Measurements from ENCODE around the gene SORCS2. TPM values are rescaled to one million over a fixed set of nuclear protein-coding genes. Genes with fewer than 3 reads are reported as not detected.

SORCS2 gene
- total and polyA plus RNA-seq, 7 donors = 0.18 to 1.5 (median 0.36) TPM

GRCh38 chr4:7475207-7475606 is 282.9 kb downstream of the SORCS2 start:
- peaks cover 0 to 4% (median 0%) of the 10 kb centered on the region in 3 donors for H3K27me3 ChIP-seq (ENCODE audit: insufficient read depth in 3 of 3, low read length in 2 of 3)
- H3K4me1 ChIP-seq = no peaks in the 10 kb centered on the region
- H3K9me3 ChIP-seq = no peaks in the 10 kb centered on the region
- ATAC-seq (no peak), DNase-seq (no peak)
- intact Hi-C loops (cut with DNase I) = no loop called here
- no peak overlapping the region for H3K27ac ChIP-seq
- TF ChIP-seq, protein P1, sequence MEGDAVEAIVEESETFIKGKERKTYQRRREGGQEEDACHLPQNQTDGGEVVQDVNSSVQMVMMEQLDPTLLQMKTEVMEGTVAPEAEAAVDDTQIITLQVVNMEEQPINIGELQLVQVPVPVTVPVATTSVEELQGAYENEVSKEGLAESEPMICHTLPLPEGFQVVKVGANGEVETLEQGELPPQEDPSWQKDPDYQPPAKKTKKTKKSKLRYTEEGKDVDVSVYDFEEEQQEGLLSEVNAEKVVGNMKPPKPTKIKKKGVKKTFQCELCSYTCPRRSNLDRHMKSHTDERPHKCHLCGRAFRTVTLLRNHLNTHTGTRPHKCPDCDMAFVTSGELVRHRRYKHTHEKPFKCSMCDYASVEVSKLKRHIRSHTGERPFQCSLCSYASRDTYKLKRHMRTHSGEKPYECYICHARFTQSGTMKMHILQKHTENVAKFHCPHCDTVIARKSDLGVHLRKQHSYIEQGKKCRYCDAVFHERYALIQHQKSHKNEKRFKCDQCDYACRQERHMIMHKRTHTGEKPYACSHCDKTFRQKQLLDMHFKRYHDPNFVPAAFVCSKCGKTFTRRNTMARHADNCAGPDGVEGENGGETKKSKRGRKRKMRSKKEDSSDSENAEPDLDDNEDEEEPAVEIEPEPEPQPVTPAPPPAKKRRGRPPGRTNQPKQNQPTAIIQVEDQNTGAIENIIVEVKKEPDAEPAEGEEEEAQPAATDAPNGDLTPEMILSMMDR (IDR thresholded peaks at IDR 0.05) = no peak
- 84 to 96% (median 96%) methylated on average over 5 of the region's 5 CpGs for WGBS, 3 donors
- H3K36me3 ChIP-seq (ENCODE audit: insufficient read depth in 1 of 2, low read depth in 1 of 2) = no peaks in the 10 kb centered on the region
- no peak overlapping the region for H3K4me3 ChIP-seq

DNA sequence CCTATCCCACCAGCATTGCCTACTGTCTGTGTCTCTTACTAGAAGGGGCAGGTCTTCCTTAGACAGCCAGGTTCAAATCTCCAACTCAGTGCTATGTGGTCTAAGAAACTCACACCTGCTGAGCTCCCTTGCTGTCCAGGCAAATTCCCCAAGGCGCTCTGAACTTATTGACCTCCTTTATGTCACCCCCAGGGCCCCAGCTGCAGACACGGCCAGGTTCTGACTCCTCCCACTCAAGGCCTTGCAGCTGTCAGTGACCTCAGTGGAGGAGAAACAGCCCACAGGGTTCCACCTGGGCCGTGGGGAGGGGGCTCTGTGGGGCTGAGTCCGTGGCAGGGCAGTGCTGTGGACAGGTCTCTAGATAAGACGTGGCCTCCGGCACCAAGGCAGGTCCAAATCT is 284.5 kb downstream of the SORCS2 start:
- Histone ChIP-seq H3K4me1 (no peaks in the 10 kb centered on the region), H3K9me3 (no peaks in the 10 kb centered on the region), H3K27me3 (ENCODE audit: insufficient read depth in 3 of 3, low read length in 2 of 3) (peaks cover 0 to 2% (median 0%) of the 10 kb centered on the region in 3 donors), H3K36me3 (ENCODE audit: insufficient read depth in 1 of 2, low read depth in 1 of 2) (no peaks in the 10 kb centered on the region), H3K27ac (no peak overlapping the region), H3K4me3 (no peak overlapping the region)
- TF ChIP-seq, protein P1 (IDR thresholded peaks at IDR 0.05) = no peak
- DNase-seq (no peak), ATAC-seq (no peak)
- 67 to 78% (median 71%) methylated on average over 6 of the region's 6 CpGs for WGBS, 3 donors
- intact Hi-C loops (cut with DNase I) = no loop called here

GRCh38 chr4:7477695-7478094 is 285.4 kb downstream of the SORCS2 start:
- 76 to 90% (median 89%) methylated on average over 7 of the region's 7 CpGs for WGBS, 3 donors
- Histone ChIP-seq H3K4me1 (no peaks in the 10 kb centered on the region), H3K27me3 (ENCODE audit: insufficient read depth in 3 of 3, low read length in 2 of 3) (no peaks in the 10 kb centered on the region), H3K27ac (no peak overlapping the region), H3K9me3 (no peaks in the 10 kb centered on the region), H3K4me3 (no peak overlapping the region), H3K36me3 (ENCODE audit: insufficient read depth in 1 of 2, low read depth in 1 of 2) (no peaks in the 10 kb centered on the region)
- no peak for ATAC-seq
- DNase-seq = no peak
- intact Hi-C loops (cut with DNase I) = no loop called here
- TF ChIP-seq, protein P1 (IDR thresholded peaks at IDR 0.05) = no peak

DNA sequence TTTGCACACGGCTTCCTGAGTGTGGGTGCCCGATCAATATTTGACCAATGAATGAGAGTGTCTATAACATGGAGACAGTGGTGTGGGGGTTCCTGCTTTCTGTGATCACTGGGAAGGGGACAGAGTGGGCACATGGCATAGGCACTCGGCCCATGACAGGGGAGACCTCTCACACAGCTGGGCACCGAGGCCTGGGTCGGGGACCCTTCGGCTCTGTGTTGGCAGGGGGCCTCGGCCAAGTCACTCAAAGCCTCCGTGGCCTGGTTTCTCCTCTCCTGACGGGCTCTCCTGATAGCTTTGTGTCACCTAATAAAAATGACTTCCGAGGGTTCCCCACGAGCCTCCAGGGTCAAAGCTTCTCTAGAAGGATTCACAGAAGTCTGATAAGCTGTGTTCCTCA is 286.3 kb downstream of the SORCS2 start:
- Histone ChIP-seq H3K36me3 (ENCODE audit: insufficient read depth in 1 of 2, low read depth in 1 of 2) (no peaks in the 10 kb centered on the region), H3K9me3 (no peaks in the 10 kb centered on the region), H3K27ac (no peak overlapping the region), H3K4me3 (no peak overlapping the region), H3K4me1 (no peaks in the 10 kb centered on the region), H3K27me3 (ENCODE audit: insufficient read depth in 3 of 3, low read length in 2 of 3) (no peaks in the 10 kb centered on the region)
- intact Hi-C loops (cut with DNase I) = no loop called here
- WGBS, 3 donors = 82 to 89% (median 88%) methylated on average over 11 of the region's 11 CpGs
- TF ChIP-seq, protein P1 (IDR thresholded peaks at IDR 0.05) = no peak
- ATAC-seq (no peak), DNase-seq (no peak)

DNA sequence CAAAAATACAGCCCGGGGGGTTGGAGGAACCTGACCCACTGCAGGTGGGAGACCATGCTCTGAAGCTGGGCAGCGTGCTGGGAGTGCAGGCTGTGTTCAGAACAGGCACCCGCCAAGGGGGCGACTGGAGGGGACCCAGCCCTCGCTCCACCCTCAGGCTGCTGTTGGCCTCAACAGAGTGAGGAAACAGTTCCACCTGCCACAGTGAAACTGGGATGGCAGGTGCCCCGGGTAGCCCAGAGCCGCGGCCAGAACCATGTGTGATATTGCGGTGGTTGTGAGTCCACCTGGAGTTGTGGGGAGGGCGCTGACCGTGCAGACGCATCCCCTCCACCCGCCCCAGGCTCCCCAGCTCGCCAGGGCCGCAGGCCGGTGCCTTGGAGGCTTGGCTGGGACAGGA is 288.1 kb downstream of the SORCS2 start:
- Histone ChIP-seq H3K4me1 (no peaks in the 10 kb centered on the region), H3K4me3 (no peak overlapping the region), H3K9me3 (no peaks in the 10 kb centered on the region), H3K27me3 (ENCODE audit: insufficient read depth in 3 of 3, low read length in 2 of 3) (no peaks in the 10 kb centered on the region), H3K27ac (no peak overlapping the region), H3K36me3 (ENCODE audit: insufficient read depth in 1 of 2, low read depth in 1 of 2) (no peaks in the 10 kb centered on the region)
- ATAC-seq (no peak), DNase-seq (no peak)
- WGBS, 3 donors = 87 to 88% (median 87%) methylated on average over 15 to 16 of the region's 16 CpGs
- intact Hi-C loops (cut with DNase I) = no loop called here
- TF ChIP-seq, protein P1 (IDR thresholded peaks at IDR 0.05) = no peak

Measured in psoas muscle (tissue), 8 donors.